ENCODE results near the gene BRD1. TPM values are rescaled to one million over a fixed set of nuclear protein-coding genes. Genes with fewer than 3 reads are reported as not detected.
A peak's percentile ranks its signal among the peaks of the same experiment; 100 is the strongest.

BRD1 gene
- total and polyA plus RNA-seq, 12 donors: 8.2 to 23.2 (median 16.9) TPM

GRCh38 chr22:49829044-49829853 is 1.6 kb upstream of the BRD1 start:
- DNase-seq: no peak
- H3K9me3 ChIP-seq: peaks cover 0 to 7% (median 0%) of the 10 kb centered on the region in 11 donors
- intact Hi-C loops (cut with DNase I): no loop called here

GRCh38 chr22:49828599-49828965 is 909 bp upstream of the BRD1 start:
- no peak overlapping the region for H3K27ac ChIP-seq
- intact Hi-C loops (cut with DNase I): no loop called here
- 91 to 93% methylated on average over 14 of the region's 14 CpGs for WGBS, 2 donors

More at GRCh38 chr22:49829044-49829853, 1.6 kb upstream of the BRD1 start:
- H3K27ac ChIP-seq: no peak overlapping the region
- no peaks in the 10 kb centered on the region for H3K27me3 ChIP-seq
- H3K36me3 ChIP-seq: peaks cover 0 to 9% (median 0%) of the 10 kb centered on the region in 9 donors
- H3K4me3 ChIP-seq: no peak overlapping the region
- ATAC-seq: no peak
- 97% methylated on average over 17 of the region's 17 CpGs for WGBS, 2 donors
- peaks cover 8 to 25% (median 22%) of the 10 kb centered on the region in 9 donors for H3K4me1 ChIP-seq
- no peak for TF ChIP-seq CTCF (IDR thresholded peaks at IDR 0.05)

GRCh38 chr22:49827271-49827852 is 311 bp downstream of the BRD1 start:
- no peak for DNase-seq
- H3K9me3 ChIP-seq: peaks cover 0 to 7% (median 0%) of the 10 kb centered on the region in 11 donors
- H3K4me1 ChIP-seq: peaks cover 8 to 43% (median 32%) of the 10 kb centered on the region in 9 donors
- 1% methylated on average over 66 to 103 of the region's 110 CpGs for WGBS, 2 donors
- intact Hi-C loops (cut with DNase I): loop anchor here in 1 of 10 donors (2.0 kb wide), 1 partner anchor 25 kb away; the partner anchor contains the start of gene ZBED4
- H3K27ac ChIP-seq: peak overlapping the region; percentile 24 to 91 (median 86)
- peak overlapping the region; percentile 42 to 90 (median 78) for H3K4me3 ChIP-seq
- no peaks in the 10 kb centered on the region for H3K27me3 ChIP-seq
- peaks cover 3 to 28% (median 16%) of the 10 kb centered on the region in 9 donors for H3K36me3 ChIP-seq
- ATAC-seq: peak in 3 of 8 donors; percentile 9 to 19 (median 18)
- TF ChIP-seq CTCF (IDR thresholded peaks at IDR 0.05): no peak

More at GRCh38 chr22:49828599-49828965, 909 bp upstream of the BRD1 start:
- Histone ChIP-seq H3K4me3 (no peak overlapping the region), H3K27me3 (no peaks in the 10 kb centered on the region), H3K36me3 (peaks cover 0 to 15% (median 4%) of the 10 kb centered on the region in 9 donors), H3K4me1 (peaks cover 8 to 31% (median 26%) of the 10 kb centered on the region in 9 donors), H3K9me3 (peaks cover 0 to 7% (median 0%) of the 10 kb centered on the region in 11 donors)
- ATAC-seq (peak in 1 of 8 donors; percentile 20), DNase-seq (no peak)
- TF ChIP-seq CTCF (IDR thresholded peaks at IDR 0.05): no peak

- peak overlapping the region; percentile 42 to 90 (median 78) for H3K4me3 ChIP-seq
- H3K36me3 ChIP-seq: peaks cover 3 to 34% (median 22%) of the 10 kb centered on the region in 9 donors
- 0% methylated on average over 67 to 86 of the region's 86 CpGs for WGBS, 2 donors
- intact Hi-C loops (cut with DNase I): loop anchor here in 1 of 10 donors (2.0 kb wide), 1 partner anchor 26 kb away; the partner anchor contains the start of gene ZBED4
- TF ChIP-seq CTCF (IDR thresholded peaks at IDR 0.05): peak in 1 of 9 donors; percentile 5
- H3K9me3 ChIP-seq: peaks cover 0 to 7% (median 0%) of the 10 kb centered on the region in 11 donors
- H3K4me1 ChIP-seq: peaks cover 9 to 50% (median 38%) of the 10 kb centered on the region in 9 donors
- peak overlapping the region; percentile 24 to 91 (median 86) for H3K27ac ChIP-seq
- DNase-seq (peak; percentile 36 to 59), ATAC-seq (peak; percentile 50 to 73 (median 56))
- no peaks in the 10 kb centered on the region for H3K27me3 ChIP-seq
These were observed 936 bp downstream of the BRD1 start for GRCh38 chr22:49826603-49827270.
